SK-N-MC (cell line): ENCODE results near the gene WDR62.

ENCODE experiments used
- EZH2 ChIP-seq: fragments of 200-600 bp; sonication (generic); IDR thresholded peaks from one replicate; pipeline ENCODE4 v1.6.1; 2017; ENCODE audit warnings: antibody characterized with exemption
- FOXP2 ChIP-seq: optimal IDR thresholded peaks from 2 replicates; pipeline ENCODE3; 2011; ENCODE audit warnings: mild to moderate bottlenecking, moderate library complexity; ENCODE audit not compliant: insufficient read depth; ENCODE audit errors: extremely low read length, control extremely low read depth
- POLR2AphosphoS5 ChIP-seq: IDR thresholded peaks from 2 replicates; pipeline ENCODE4 v1.6.1; 2012; ENCODE audit warnings: mild to moderate bottlenecking, low read depth, low read length, borderline replicate concordance

GRCh38 chr19:36101550-36102327 is 47.0 kb downstream of the WDR62 start:
- TF ChIP-seq POLR2AphosphoS5 (no peak), EZH2 (no peak), FOXP2 (no peak)
